NCI-H774 (cell line): ENCODE data around the gene PEX10.
"Not testable (repeated sequence)": the region's sequence is repeated elsewhere in the genome, so short reads cannot be mapped to it uniquely, and the experiment has no call there.

Experiments
- DNase-seq: peaks from one replicate; lab custom pipeline; 2025; lab: John Stamatoyannopoulos, UW

PEX10 gene

DNA sequence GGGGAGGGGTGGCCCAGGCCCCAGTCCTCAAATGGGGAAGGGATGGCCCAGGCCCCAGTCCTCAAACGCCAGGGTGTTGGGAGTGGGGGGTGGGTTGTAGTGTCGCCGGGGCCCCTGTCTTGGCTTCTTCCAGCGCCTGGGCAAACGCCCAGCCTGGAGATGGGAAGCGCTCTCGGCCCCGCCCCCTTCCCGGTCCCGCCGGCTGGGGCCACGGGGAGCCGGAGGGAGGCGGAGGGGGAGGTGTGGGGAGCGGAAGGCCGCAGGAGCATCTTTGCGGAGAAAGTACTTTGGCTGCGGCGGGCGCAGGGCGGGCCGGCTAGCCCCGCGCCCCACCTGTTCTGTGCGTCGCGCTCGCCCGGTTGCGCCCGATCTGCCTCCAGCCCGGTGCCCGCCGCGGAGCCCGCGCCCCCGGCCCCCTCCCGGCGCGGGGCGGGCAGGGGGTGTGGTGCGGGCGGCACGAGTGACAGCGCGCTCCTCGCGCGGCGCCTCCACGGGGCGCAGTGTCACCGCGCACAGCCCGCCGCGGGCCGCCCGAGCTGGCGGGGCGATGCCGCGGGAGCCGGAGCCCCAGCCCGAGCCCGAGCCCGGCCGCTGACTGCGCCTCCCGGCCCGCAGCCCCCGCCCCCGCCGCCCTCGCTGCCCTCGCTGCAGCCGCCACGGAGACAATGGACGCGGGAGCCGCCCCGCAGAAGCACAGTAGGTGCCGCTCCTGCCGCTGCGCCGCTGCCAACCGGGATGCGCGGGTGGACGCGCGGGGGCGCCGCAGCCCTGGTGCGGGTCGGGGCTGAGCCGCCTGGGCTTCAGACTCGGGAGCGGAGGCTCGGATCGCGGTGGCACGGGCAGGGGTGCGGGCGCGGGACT lies 31.1 kb upstream of the PEX10 start:
- DNase-seq = no peak

DNA sequence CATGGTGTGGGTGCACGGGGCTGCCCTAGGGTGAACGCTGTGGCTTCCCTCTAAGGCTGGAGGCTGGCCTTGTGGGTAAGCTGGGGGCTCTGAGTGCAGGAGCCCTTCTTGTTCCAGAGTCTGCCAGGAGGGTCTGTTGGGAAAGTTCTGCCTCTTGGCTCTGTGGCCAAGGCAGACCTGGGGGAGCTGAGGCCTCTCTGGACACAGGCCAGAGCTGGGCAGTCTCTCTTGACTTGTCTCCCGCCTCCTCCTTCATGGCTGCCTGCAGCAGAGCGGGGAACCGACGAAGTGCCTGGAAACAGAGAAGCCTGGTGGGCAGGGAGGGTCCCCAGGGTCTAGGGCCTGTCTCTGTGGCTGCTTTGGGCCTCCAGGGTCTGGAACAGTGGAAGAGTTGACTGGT lies 30.3 kb upstream of the PEX10 start:
- no peak for DNase-seq

DNA sequence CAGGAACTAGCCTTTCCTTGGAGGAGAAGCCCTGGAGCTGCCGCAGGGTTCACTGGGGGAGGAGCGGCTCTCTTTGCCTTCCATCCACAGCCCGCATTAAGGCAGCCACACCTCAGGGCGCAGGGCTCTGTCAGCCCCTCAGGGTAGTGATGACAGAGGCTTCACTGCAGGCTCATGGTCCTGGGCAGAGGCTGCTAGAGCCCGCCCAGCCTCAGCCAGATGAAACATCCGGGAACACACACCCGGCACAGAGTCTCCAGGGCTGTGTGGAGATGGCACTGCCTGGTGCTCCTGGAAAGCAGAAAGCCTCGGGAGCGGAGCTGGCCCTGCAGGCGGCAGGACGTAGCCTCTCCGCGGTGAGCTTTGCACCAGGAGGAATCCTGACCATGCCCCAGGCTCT lies 29.4 kb upstream of the PEX10 start:
- DNase-seq = no peak

DNA sequence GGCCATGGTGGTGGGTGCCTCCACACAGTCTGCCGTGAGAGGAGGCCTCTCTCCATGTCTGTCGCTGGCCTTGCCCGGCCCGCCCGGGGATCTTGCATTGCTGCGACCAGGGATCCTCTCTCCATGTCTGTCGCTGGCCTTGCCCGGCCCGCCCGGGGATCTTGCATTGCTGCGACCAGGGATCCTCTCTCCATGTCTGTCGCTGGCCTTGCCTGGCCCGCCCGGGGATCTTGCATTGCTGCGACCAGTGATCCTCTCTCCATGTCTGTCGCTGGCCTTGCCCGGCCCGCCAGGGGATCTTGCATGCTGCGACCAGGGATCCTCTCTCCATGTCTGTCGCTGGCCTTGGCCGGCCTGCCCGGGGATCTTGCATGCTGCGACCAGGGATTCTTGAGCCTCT lies 28.0 kb upstream of the PEX10 start:
- not testable (repeated sequence) for DNase-seq

DNA sequence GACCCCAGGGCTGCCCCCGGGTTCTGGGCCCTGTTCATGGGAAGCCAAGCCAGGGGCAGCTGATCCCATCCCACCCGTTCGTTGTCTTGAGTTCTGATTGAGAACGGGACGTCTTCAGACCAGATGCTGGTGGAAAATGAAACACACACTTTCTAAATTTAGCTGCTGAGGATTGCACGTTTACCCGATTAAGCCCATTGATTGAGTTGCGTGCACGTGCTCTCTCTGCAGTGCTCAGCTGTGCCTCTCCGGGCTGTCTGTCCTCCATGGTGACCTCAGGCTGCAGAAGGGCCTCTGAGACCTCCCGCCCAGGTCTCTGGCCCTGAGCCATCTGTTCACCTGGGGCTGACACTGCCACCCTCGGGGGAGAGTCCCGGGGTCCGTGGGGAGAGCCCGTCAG lies 27.0 kb upstream of the PEX10 start:
- DNase-seq = no peak

DNA sequence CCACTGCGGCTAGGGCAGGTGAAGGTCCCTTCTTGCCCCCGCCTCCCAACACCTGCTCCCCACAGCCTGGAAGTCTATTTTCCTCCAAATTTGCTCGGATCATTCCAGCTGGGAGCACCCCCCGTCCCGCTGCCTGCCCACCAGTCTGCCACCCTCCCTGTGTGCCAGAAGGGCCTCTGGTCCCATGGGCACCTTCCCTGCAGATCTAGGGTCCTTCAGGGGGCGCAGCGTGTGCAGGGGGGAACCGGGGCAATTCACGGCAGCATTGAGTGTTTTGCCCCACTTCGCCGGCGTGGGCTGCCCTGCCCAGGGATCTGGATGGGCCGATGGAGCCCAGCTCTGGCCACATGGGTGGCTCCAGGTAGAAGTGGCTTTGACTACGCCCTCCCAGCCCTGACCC lies 26.3 kb upstream of the PEX10 start:
- no peak for DNase-seq

DNA sequence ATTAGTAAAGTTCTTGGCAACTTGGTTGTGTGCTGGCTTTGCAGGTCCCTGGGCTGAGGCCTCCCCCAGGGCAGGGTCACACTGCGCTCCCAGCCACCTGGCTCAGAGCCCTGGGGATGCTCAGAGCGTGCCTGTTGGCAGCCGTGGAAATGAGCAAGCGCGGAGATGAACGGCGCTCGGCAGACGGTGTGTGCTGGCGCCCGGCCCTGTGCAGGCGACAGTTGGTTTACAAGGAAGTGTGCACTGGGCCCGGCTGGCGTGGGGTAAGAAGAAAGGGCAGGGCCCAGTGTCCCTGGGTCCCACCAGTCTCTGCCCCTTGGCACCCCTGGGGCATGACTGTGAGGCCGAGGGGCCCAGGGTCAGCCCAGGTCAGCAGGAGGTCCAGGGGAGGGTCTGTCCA lies 25.7 kb upstream of the PEX10 start:
- no peak for DNase-seq

DNA sequence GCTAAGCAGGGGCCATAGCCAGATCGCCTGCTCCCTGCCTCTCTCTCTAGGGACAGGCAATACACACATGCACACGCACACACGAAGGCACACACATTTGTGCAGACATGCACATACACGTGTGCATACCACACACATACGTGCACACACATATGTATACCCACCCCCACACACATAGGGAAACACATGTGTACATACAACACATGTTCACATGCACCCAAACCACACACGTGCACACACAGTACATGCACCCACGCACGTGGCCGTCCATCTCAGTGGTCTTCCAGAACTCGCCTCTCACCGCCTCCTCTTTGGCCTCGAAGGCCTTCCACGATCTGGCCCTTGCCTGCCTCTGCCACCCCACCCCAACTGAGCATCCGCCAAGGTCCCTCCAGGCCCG lies 25.3 kb upstream of the PEX10 start:
- no peak for DNase-seq

DNA sequence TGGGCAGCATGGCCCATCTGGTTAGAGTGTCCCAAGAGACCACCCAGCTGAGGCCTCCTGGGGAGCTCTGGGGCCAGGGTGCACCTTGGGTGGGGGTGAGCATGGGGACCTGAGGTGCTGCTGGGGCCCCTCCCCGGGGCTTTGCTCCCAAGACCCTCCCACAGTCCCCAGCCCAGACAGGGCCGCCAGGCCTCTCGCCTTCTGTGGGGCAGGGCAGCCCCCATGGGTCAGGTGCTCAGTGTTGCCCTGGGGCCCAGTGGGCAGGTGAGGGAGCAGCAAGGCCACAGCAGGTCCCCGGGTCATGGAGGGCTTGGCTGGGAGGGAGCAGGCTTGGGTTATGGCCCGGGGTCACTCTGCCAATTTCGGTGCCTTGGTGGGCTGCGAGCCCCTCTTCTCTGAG lies 24.5 kb upstream of the PEX10 start:
- DNase-seq = no peak

DNA sequence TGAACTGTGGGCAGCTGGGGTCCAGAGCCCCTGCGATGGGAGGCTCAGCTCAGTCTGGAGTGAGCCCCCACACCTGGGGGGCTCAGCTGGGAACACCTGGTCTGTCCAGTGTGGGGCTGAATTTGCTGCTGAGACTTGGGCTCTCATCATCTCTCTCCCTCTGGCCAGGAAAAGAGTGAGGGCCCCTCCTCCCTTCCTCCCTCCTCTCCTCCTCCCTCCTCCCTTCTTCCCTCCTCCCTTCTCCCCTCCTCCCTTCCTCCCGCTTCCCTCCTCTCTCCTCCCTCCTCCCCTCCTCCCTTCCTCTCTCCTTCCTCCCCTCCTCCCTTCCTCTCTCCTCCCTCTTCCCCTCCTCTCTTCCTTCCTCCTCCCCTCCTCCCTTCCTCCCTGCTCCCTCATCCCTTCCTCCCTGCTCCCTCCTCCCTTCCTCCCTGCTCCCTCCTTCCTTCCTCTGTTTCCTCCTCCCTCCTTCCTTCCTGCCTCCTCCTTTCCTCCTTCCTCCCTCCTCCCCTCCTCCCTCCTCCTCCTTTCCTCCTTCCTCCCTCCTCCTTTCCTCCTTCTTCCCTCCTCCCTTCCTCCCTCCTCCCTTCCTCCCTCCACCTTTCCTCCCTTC lies 23.5 kb upstream of the PEX10 start:
- DNase-seq = no peak

DNA sequence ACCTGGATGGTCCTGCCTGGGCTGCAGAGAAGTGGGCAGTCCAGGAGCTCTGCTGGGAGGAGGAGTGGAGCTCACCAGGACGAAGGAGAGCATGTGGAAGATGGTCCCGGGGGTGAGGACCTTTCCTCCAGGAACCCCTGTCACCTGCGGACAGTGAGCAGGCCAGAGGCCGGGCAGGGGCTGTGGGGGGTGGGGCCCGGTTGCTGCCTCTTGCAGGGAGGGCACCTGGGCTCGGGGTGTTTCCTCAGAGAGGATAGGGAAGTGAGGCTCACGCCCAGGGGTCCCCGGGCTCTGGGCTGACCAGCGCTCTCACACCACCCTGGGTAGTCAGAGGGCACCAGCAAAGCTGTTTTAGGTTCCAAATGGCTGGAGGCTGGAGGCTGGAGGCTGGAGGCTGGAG lies 22.7 kb upstream of the PEX10 start:
- DNase-seq = no peak

DNA sequence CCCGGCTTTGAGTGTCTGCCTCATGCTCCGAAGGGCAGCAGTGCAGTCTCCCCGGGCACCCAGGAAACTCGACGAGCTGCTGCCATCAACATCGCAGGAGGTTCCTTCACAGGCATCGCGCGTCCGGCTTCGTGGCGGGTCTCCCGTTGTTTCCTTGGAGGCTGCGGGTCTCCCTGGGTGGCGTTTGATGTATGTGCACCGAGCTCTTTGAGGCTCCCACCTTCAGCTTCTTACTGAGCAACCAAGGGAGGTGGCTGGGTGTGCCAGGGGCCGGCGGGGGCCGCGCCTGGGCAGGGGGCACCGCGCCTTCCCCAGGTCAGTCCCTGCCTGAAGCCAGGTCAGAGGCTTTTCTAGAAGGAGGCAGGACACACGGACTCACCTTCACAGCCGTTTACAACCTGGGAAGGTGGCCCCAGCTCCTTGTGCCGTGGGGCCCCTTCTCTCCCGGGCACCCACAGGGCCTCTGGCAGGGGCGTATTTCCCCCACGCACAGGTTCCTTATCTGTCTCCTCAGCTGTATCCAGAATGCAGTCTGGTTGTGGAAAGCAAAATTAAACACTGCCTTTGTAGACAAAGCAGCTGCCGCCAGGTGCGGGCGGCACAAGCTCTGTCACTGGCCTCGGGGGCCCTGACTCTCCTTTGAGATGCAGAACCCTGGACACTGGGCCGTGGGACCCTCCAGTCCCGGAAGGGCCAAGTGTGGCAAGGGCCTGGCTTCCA lies 21.7 kb upstream of the PEX10 start:
- no peak for DNase-seq

DNA sequence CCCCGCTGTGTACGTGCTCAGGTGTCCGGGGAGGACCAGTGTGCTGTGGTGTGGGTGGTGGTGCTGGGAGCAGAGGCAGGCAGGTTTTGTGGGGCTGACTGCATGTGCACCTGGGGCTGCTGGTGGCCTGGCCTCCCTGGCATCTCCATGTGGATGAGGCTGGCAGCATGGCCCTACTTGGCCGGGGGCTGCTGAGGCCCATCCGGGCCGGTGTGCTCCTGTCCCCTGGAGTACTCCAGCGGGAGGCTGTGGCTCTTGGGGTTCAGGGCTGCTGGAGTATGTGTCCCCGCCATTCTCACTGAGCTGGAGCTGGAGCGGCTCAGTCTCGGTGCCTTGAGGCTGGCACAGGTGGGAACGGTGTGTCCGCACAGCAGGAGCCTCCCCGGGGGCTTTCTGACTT lies 20.8 kb upstream of the PEX10 start:
- DNase-seq = no peak

DNA sequence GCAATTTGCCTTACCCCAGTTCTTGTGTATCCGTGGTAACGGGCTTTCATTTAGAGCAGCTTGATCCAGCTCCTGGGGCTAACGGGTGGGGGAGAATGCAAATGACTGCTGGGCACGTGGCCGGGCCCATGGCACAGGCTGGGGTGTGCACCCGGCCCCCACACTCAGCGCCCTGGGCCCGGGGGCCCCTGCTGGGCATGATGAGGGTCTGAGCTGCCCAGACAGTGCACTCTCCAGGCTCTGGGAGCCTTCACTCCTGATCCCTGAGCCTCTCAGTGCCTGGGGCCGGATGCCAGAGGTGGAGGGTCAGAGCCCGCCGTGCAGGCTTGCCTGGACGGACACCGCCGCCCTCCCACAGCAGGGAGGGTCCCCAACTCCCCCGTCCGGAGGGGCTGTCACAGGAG lies 20.1 kb upstream of the PEX10 start:
- DNase-seq = no peak

DNA sequence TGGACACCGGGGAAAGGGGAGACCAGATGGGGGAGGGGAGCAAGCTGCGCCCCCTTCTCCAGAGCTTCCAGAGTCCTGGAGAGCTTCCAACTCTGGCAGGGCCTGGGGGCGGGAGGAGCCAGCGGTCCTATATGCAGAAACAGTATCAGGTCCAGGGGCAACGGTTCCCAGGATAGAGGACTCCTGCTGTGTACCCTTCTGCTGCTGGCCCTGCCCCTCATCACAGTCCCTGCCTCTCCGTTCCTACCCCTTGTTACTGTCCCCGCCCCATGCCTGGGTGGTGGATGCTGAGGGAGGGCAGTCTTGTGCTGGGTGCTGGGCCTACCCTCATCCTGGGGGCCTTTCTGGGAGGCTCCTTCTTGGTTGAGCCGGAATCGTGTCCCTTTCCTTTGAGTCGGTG lies 19.2 kb upstream of the PEX10 start:
- no peak for DNase-seq

DNA sequence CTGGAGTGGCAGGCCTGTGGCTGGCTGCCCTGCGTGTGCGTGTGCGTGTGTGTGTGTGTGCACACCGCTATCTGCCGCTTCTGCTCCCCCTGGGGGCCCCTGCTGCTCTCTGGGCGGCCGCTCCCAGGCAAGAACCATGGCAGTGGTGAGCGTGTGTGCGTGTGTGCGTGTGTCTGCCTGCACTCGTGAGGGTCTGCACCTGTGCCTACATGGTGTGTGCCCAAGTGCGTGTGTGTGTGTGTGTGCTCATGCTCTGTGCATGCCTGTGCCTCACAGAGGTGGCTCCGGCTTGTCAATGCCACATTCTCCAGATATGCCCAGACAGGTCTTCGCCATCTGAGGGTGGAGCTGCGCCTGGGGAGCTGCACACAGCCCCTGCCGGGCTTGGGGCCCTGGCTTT lies 18.7 kb upstream of the PEX10 start:
- no peak for DNase-seq

DNA sequence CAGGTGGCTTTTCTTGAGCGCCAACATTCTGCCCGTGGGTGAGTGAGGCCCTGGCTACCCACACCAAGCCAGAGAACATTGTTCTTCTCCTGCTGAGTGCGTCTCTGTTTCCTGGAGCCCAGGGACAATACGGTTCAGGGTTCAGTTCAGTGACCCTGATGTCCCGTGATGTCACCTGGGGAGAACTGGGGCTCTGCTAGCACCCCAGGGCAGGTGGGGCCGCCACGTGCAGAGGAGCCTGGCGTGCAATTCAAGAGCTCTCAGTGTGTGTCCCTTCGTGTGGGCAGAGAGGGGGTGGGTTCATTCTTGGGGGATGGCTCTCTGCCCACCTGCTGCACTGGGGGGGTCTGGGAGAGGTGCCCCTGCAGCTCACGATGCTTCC lies 18.2 kb upstream of the PEX10 start:
- no peak for DNase-seq

DNA sequence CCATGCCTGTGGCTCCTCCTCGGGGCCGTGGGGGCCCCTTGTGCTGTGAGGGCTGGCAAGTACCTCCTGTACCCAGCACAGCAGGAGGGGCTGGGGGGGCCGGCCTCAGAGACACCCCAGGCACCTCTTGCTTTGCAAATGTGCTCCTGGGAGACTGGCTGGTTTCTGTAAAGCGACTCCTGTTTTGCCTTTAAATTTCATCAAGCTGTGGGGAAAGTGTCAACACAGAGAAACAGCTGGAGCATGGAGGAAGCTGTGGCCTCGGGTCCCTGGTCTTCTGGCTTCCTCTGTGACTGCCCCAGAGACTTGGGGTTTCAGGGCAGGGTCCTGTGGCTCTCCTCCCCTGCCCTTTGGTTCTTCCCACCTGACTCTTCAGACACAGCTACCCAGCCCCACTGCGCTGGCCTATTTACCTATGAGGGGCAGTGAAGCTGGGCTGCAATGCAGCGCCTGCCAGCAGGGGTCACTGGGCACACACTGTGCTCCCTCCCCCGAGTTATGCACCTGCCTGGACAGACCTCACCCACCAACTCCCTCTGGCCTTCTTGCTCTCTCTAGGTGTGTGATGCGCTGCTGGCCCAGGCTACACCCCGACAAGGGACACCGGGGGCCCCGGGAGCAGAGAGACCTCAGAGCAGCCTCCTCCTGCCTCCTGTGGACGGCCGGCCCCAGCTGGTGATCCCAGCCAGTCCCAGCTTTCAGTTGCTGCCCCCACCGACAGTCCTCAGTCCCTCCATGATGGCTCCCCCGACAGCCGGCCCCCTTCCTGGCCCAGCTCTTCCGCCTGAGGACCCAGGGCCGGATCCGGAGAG lies 17.6 kb upstream of the PEX10 start:
- DNase-seq = no peak

DNA sequence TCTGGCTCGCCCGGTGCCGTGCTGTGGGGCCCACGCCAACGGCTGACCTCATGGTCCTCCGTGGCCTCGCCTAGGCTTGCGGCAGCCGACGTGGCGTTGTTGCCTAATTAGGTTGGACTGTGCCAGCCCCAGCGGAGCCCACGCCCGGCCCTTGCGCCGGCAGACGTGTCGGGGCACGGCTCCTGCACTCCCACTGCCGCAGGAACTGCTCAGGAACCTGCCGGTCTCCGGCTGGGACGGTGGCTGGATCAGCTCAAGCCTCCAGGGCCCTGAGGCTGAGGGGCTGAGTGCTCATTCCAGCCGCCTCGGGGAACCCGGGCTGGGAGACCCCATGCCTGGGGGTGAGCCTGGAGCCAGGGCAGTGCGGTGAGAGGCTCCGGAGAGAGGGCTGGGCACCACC lies 16.1 kb upstream of the PEX10 start:
- no peak for DNase-seq

DNA sequence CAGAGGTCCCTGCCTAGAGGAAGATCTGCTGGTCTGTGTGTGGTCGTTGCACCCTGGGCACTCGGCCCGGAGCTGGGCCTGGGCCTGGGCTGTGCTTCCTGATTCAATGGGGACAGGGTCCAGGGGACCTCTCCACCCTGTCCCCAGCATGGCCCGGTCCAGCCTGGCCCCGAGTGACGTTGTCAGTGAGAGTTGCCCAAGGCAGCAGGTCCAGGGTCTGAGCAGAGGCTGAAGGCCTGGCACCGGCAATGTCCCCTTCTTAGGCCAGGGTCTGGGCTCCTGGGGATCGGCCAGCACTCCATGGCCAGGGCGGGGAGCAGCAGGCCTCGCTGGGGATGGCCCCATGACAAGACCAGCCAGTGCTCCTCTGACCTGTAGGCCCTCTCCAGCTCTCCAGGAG lies 15.6 kb upstream of the PEX10 start:
- DNase-seq = no peak

DNA sequence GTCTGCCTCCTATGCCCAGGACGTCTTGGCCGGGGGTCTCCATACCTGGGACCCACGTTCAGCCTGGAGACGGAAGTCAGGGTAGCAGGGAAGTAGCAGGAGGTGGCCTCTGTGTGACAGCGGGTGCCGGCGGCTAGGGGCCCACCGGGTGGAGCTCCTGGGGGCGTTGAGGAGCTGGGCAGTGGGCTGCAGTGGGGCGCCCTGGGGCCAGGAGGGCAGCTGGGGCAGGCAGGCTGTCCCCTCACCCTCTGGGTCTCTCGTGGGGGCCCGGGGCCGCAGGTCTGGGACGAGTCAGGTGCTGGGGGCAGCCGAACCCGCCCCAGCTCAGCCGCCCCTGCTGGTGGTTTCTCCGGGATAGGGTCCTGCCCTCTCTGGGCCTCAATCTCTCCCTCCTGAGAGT lies 14.7 kb upstream of the PEX10 start:
- no peak for DNase-seq

DNA sequence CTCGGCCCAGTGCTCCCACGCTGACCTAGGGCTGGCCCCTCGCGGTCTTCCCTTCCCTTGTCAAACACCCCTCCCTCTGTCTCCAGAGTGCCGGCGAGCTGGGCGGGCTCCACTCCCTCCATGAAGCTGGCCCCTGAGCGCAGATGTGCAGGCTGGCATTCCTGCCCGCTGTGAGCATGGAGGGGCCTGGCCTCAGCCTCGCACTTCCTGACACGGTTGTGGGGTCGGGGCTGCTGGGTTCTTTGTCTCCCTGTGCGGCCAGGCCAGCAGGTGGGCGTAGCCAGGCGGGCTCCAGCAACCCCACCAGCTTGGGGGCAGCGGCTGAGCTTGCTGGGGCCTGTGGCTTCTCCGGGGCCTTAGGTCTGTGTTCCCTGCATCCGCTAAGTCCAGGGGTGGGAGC lies 14.2 kb upstream of the PEX10 start:
- no peak for DNase-seq

DNA sequence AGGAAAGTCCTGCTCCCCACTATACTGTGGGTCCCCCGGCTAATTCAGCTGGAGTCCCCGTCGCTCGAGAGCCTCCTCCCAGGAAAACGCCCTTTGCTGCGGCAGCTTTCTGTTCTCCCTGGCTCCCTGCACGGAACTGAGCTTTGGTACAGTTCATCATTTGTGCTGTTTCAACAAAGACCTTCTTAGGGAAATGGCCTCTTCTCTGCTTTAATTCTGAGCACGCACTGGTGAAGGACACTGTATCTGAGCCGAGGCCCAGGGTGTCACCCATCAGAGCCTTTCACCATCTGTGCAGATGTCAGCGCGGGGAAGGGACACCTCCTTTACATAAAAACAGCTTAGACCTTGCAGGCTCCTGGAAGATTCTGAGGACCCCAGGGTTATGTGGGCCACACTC lies 13.5 kb upstream of the PEX10 start:
- DNase-seq = no peak
